Ramos (cell line): ENCODE measurements around the gene WSCD2.

Source experiments
- in situ Hi-C: fragments of 300-500 bp; cut with MboI; formaldehyde crosslinking; loops from one replicate; pipeline ENCODE4 v1.14.3; 2022; ENCODE audit warnings: low sequenced_read_pairs; ENCODE audit not compliant: unreplicated experiment

WSCD2 gene

DNA sequence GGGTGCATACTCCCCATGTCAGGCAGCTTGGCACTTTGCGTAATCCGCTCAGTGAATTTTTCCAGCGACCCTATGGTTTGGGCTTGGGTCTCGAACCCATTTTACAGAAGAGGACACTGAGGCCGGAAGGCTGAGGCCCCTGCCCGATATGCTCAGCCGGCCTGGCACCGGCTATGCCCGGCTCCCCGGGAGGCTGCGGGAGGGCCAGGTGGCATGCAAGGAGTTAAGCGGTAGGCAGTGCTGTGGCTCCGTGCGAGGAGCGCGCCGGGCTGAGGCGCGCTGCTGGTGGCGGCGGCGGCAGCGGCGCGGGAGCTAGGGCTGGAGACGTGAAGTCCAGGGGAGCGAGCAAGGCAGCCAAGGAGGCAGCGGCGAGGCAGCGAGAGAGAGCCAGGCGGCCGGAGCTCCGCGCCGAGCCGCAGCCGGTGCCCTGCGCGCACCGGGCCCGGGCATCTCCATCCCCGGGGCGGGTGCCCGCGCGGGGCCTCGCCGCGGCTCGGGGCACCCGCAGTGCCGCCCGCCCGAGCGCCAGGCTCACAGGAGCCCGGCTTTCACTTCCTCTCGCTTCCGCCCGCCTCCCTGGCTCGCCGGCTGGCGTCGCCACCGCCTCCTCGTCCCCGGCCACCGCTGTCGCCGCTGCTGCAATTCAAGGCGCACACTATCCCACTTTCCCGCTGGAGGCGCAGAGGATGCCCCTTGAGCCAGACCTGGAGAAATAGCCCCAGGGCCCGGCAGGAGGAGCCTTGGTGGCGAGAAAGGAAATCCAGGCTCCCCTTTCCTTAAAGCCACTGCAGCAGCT, at the start of gene WSCD2:
Gene WSCD2, plus strand, starts transcription at position 272 of the 796 bp plus-strand sequence. CDS start 66,545 bp downstream, outside the sequence.
- in situ Hi-C loops: no loop called here

- in situ Hi-C loops: no loop called here
Observed at GRCh38 chr12:108079721-108080120, 49.4 kb upstream of the WSCD2 start.

GRCh38 chr12:108080363-108080762, 48.7 kb upstream of the WSCD2 start:
- in situ Hi-C loops: no loop called here

- in situ Hi-C loops: no loop called here
Observed at GRCh38 chr12:108082485-108082884, 46.6 kb upstream of the WSCD2 start.

- in situ Hi-C loops: no loop called here
Observed at GRCh38 chr12:108087900-108088299, 41.2 kb upstream of the WSCD2 start.

- in situ Hi-C loops: no loop called here
Observed at GRCh38 chr12:108090107-108090899, 38.8 kb upstream of the WSCD2 start.

GRCh38 chr12:108090932-108091678, 38.0 kb upstream of the WSCD2 start:
- in situ Hi-C loops: no loop called here

DNA sequence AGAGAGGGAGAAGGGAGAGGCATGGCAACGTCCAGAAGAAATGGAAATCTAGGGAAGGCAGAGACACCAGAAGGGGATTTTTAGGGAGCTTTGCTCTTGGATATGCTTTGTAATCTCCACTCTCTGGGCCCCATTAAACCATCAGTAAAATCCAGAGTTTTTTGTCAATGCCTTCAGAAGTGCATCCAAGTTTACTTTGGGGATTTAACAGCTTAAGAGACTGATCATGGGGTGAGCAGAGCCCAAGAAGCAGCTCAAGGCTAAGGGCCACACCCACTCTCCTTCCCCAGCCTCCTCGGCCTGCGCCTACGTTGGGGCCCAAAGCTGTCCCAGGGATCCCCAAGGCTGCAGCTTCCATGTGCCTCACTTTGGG, 37.4 kb upstream of the WSCD2 start:
- in situ Hi-C loops: no loop called here

GRCh38 chr12:108093209-108093608, 35.9 kb upstream of the WSCD2 start:
- in situ Hi-C loops: no loop called here

GRCh38 chr12:108094056-108094649, 34.9 kb upstream of the WSCD2 start:
- in situ Hi-C loops: no loop called here

DNA sequence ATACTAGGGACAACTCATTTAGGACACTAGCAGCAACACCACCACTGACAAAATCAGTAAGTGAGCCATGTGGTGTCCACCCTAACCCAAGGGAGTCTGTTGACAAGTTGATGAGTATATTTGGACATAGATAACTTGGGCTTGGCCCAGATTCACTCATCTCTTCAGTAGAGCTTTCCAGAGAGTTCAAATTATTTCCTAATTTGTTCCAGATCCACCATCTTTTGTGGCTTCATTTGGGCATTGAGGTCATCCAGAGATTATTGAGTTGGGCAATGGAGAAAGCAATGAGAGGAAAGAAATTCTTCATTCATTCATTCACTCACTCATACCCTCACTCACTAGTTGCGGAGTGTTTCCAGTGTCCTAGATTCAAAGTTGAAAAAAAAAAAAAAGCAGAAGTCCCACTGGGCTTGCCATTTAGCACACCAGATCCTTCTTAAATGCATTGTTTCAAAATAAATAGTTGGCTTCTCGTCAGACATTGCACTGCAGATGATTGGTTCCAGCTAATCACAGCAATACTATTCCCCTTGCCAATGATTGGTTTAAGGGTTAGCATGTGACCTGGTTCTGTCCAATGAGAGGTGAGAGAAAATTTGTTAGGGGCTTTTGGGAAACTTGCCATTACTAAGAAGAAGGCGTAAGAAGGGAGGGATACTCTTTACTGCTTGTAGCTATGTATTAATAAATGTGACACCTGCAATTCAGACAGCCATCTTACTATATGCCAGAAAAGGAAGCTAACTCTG, 31.8 kb upstream of the WSCD2 start:
- in situ Hi-C loops: no loop called here

GRCh38 chr12:108098374-108098773, 30.7 kb upstream of the WSCD2 start:
- in situ Hi-C loops: no loop called here

DNA sequence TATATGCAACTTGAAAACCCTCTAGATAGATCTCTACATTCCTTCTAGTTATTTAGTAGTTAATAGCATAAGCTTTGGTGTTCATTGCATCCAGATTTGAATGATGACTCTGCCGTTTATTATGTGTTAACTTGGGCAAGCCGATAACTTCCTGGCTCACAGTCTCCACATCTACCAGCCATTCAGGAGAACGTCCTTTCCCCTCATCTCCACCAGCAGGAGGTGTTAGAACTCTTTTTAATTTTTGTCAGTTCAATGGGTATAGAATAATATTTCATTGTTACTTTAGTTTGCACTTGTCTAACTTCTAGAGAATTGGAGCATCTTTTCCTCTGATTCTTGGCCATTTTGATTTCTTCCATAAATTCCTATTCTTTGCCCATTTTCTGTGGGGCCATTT, 30.0 kb upstream of the WSCD2 start:
- in situ Hi-C loops: no loop called here

GRCh38 chr12:108099778-108100489, 29.2 kb upstream of the WSCD2 start:
- in situ Hi-C loops: no loop called here

GRCh38 chr12:108101605-108102175, 27.4 kb upstream of the WSCD2 start:
- in situ Hi-C loops: no loop called here

DNA sequence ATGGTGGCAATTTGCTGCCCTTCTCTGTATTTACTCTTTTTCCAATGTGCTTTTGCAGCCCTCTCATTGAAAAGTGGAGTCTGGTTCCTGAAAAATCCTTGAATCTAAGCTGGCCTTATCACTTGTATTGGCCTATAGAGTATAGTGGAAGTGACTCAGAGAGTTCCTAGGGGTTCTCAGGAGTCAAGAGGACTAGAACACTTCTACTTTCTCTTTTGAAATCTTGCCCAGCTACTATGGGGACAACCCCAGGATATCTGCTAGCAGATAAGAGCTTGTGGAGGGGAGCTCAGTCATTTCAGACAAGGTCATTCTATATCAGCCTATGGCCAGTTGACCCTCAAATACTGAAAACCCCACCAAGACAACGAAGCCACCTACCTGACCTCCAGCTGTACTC, 26.7 kb upstream of the WSCD2 start:
- in situ Hi-C loops: no loop called here

GRCh38 chr12:108103087-108103486, 26.0 kb upstream of the WSCD2 start:
- in situ Hi-C loops: no loop called here

DNA sequence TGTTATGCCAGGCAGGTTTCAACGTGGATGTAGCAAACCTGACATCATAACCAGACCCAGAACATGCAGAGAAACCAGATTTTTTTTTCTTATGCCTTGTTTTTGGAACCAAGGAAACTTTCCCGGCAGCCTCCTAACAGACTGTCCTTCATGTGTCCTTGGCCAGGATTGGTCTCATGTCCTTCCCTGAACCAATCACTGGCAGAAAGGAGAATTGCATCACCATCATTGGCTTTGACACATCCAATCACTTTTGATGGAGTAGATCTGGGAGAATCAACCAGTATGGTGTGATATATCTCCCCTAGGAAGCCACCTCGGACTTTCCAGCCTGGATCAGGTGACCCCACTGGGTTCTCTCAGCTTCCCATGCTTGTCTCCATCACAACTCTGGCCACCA, 25.6 kb upstream of the WSCD2 start:
- in situ Hi-C loops: no loop called here

GRCh38 chr12:108104657-108105056, 24.4 kb upstream of the WSCD2 start:
- in situ Hi-C loops: no loop called here
